ENCODE measurements around the gene EVL.
"Not testable (repeated sequence)": the region's sequence is repeated elsewhere in the genome, so short reads cannot be mapped to it uniquely, and the experiment has no call there.

The EVL gene

GRCh38 chr14:100147691-100148464 is 82.7 kb downstream of the EVL start:
- no peak for DNase-seq (ENCODE audit: low read depth)

- no peak for DNase-seq (ENCODE audit: low read depth)
Observed at GRCh38 chr14:100148837-100149731, 83.9 kb downstream of the EVL start.

- no peak for DNase-seq (ENCODE audit: low read depth)
Observed at GRCh38 chr14:100149851-100150611, 84.8 kb downstream of the EVL start.

GRCh38 chr14:100150932-100151587 is 85.8 kb downstream of the EVL start:
- no peak for DNase-seq (ENCODE audit: low read depth)

GRCh38 chr14:100152091-100152490 is 86.9 kb downstream of the EVL start:
- no peak for DNase-seq (ENCODE audit: low read depth)

- DNase-seq (ENCODE audit: low read depth): no peak
Observed at GRCh38 chr14:100153560-100153959, 88.3 kb downstream of the EVL start.

- no peak for DNase-seq (ENCODE audit: low read depth)
Observed at GRCh38 chr14:100155049-100155621, 89.9 kb downstream of the EVL start.

GRCh38 chr14:100155756-100156616 is 90.8 kb downstream of the EVL start:
- DNase-seq (ENCODE audit: low read depth): no peak

GRCh38 chr14:100156776-100157175 is 91.6 kb downstream of the EVL start:
- no peak for DNase-seq (ENCODE audit: low read depth)

- DNase-seq (ENCODE audit: low read depth): not testable (repeated sequence)
Observed at GRCh38 chr14:100157548-100158232, 92.5 kb downstream of the EVL start.

- no peak for DNase-seq (ENCODE audit: low read depth)
Observed at GRCh38 chr14:100158566-100159093, 93.4 kb downstream of the EVL start.

- peak; percentile 37 for DNase-seq (ENCODE audit: low read depth)
Observed at GRCh38 chr14:100159094-100159864, 94.1 kb downstream of the EVL start, which contains the start of gene DEGS2. Gene DEGS2 (minus strand): TSS chr14:100159645. CDS start chr14:100159587, 58 bp downstream.

GRCh38 chr14:100159865-100160533 is 94.8 kb downstream of the EVL start:
- no peak for DNase-seq (ENCODE audit: low read depth)

GRCh38 chr14:100160534-100160916 is 95.3 kb downstream of the EVL start:
- no peak for DNase-seq (ENCODE audit: low read depth)

GRCh38 chr14:100165376-100165775 is 100.2 kb downstream of the EVL start:
- no peak for DNase-seq (ENCODE audit: low read depth)

- no peak for DNase-seq (ENCODE audit: low read depth)
Observed at GRCh38 chr14:100165831-100166440, 100.7 kb downstream of the EVL start.

GRCh38 chr14:100168506-100168905 is 103.3 kb downstream of the EVL start:
- no peak for DNase-seq (ENCODE audit: low read depth)

- DNase-seq (ENCODE audit: low read depth): no peak
Observed at GRCh38 chr14:100170880-100171279, 105.7 kb downstream of the EVL start.
